Mucosa of descending colon (tissue), 3 donors: ENCODE measurements around the gene KIRREL3. TPM values are rescaled to one million over a fixed set of nuclear protein-coding genes. Genes with fewer than 3 reads are reported as not detected.

ENCODE experiments used
- ATAC-seq: fragments of 200-7000 bp; cut with Tn5 transposase; one replicate; pipeline ENCODE4 v1.9.1; 2020; ENCODE audit warnings: mild to moderate bottlenecking, moderate library complexity
- DNase-seq, 3 donors: peaks; one replicate each; pipeline ENCODE4 v3.0.0-alpha.2; 2020
- H3K36me3 ChIP-seq: fragments of 200-600 bp; one replicate; pipeline ENCODE4 v1.8.0; 2021; ENCODE audit warnings: low read depth, mild to moderate bottlenecking
- H3K4me1 ChIP-seq: fragments of 200-600 bp; one replicate; pipeline ENCODE4 v1.8.0; 2021; ENCODE audit warnings: low read depth, mild to moderate bottlenecking
- H3K4me3 ChIP-seq: fragments of 200-600 bp; one replicate; pipeline ENCODE4 v1.8.0; 2021; ENCODE audit warnings: mild to moderate bottlenecking
- H3K9me3 ChIP-seq: fragments of 200-600 bp; one replicate; pipeline ENCODE4 v1.8.0; 2021; ENCODE audit warnings: mild to moderate bottlenecking
- CTCF ChIP-seq: fragments of 200-600 bp; IDR thresholded peaks from one replicate; pipeline ENCODE4 v1.8.0; 2022; ENCODE audit warnings: antibody characterized with exemption, mild to moderate bottlenecking
- intact Hi-C, 2 donors: fragments of 100-400 bp; cut with DNase I in 1 of 2; cut with micrococcal nuclease in 1 of 2; formaldehyde crosslinking; loops; one replicate each; pipeline versions ENCODE4 v1.11.0 to v1.11.1; 2022; cut with DNase I, micrococcal nuclease
- total RNA-seq, 3 donors: library from RNA; stranded (reverse); fragmentation: NEBNext Ultra II Directional in 2 of 3; extraction: Animal tissue kit (Norgen Biotek cat#: 25700) in 2 of 3; gene quantifications; one replicate each; pipeline versions ENCODE4 v1.2.1 to v1.2.4, GENCODE V29; 2021 to 2023
- donor health status: DM: no; HTN: no; CAD: no; lungs with moderate emphysema.
- donor health status: DM: no; HTN: no; CAD: no.
- donor health status: DM: no; HTN: yes; CAD: no.

Gene KIRREL3
- total RNA-seq, 3 donors from 2014 or later = 0.23 to 2.4 (median 0.70) TPM

GRCh38 chr11:126608658-126609057 is 391.9 kb downstream of the KIRREL3 start:
- no peak for TF ChIP-seq CTCF
- intact Hi-C loops = no loop called here
- ATAC-seq (no peak), DNase-seq (no peak)
- H3K4me1 ChIP-seq = no peaks in the 10 kb centered on the region
- no peaks in the 10 kb centered on the region for H3K36me3 ChIP-seq
- H3K9me3 ChIP-seq = no peaks in the 10 kb centered on the region
- no peak overlapping the region for H3K4me3 ChIP-seq

DNA sequence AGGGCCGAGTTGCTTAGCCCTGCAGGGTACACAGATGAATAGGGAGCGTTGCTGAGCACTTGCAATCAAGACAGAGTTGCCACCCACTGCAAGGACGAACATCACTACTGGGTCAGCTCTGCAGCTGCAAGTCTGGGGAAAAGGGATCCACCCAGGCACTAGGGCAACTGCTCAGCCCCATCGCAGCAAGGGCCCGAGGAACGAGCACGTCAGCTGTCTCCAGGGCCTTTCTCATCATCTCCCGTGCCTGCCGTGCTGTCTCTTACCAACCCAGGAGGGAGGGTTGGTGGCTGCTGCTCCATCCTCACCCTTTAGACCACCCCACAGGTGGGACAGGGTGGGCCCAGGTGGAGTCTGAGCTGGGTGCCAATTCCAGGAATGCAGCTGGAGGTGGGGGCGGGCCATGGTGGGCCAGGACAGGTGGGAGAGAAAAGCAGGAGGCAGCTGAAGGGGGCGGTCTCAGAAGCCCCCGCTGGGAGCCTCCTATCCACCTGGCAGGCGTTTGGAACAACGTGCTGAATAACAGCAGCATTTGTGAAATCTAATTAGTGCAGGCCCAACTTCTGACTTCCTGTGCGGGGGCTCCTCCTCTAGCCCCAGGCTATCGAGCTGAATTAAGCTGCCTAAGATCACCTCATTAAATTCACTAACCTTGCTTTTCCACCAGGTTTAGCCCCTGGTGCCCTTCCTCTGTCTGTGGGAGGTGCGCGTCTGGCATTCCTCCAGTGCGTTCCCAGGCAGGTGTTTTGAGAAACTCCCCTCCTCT is 392.6 kb downstream of the KIRREL3 start:
- DNase-seq (no peak), ATAC-seq (no peak)
- no peaks in the 10 kb centered on the region for H3K9me3 ChIP-seq
- H3K36me3 ChIP-seq = no peaks in the 10 kb centered on the region
- no peaks in the 10 kb centered on the region for H3K4me1 ChIP-seq
- H3K4me3 ChIP-seq = no peak overlapping the region
- no peak for TF ChIP-seq CTCF
- intact Hi-C loops = no loop called here

GRCh38 chr11:126607374-126607773 is 393.2 kb downstream of the KIRREL3 start:
- H3K4me1 ChIP-seq = no peaks in the 10 kb centered on the region
- intact Hi-C loops = no loop called here
- H3K36me3 ChIP-seq = no peaks in the 10 kb centered on the region
- H3K9me3 ChIP-seq = no peaks in the 10 kb centered on the region
- DNase-seq (peak in 2 of 3 donors; percentile 40 to 52), ATAC-seq (peak; percentile 78)
- no peak overlapping the region for H3K4me3 ChIP-seq
- TF ChIP-seq CTCF = peak; percentile 32

DNA sequence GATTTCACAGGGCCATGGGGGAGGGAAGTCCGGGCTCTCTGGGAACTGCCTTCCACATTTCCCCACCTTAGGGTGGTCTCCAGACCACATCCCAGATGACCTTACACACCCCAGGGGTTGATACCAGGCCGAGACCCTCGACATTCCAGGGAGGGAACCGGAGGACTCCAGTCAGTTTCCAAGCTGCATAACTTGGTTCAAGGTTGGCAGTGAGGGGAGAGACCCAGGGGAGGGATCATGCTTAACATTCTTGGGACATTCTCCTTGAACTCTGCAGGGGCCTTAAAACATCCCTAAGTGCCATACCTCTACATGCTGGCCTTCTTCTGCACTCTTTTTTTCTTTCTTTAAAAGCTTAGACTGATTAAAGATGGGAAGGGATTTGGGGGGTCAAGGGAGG is 394.1 kb downstream of the KIRREL3 start:
- DNase-seq = no peak
- intact Hi-C loops = no loop called here
- no peak for ATAC-seq
- no peak for TF ChIP-seq CTCF
- Histone ChIP-seq H3K4me1 (no peaks in the 10 kb centered on the region), H3K36me3 (no peaks in the 10 kb centered on the region), H3K4me3 (no peak overlapping the region), H3K9me3 (no peaks in the 10 kb centered on the region)

GRCh38 chr11:126604461-126604860 is 396.1 kb downstream of the KIRREL3 start:
- DNase-seq = no peak
- no peaks in the 10 kb centered on the region for H3K9me3 ChIP-seq
- no peak for TF ChIP-seq CTCF
- no peak for ATAC-seq
- intact Hi-C loops = no loop called here
- H3K4me1 ChIP-seq = no peaks in the 10 kb centered on the region
- no peak overlapping the region for H3K4me3 ChIP-seq
- no peaks in the 10 kb centered on the region for H3K36me3 ChIP-seq
